T-helper 1 cell treated with Interleukin-12 subunit alpha and Interleukin-12 subunit beta and Interleukin-4 antibody, amounts not matched to agents 30 μg/mL and 1 μg/mL, for 36 hours (primary cell): ENCODE data around the gene ADAM11.

ENCODE experiments used
- H3K27ac Mint-ChIP-seq: one replicate; pipeline ENCODE4 v1.8.0; 2021; ENCODE audit warnings: mild to moderate bottlenecking, mixed read lengths
- H3K27me3 Mint-ChIP-seq: one replicate; pipeline ENCODE4 v1.8.0; 2021; ENCODE audit warnings: low read depth, mixed read lengths
- H3K36me3 Mint-ChIP-seq: one replicate; pipeline ENCODE4 v1.8.0; 2021; ENCODE audit warnings: low read depth, mixed read lengths
- H3K4me1 Mint-ChIP-seq: one replicate; pipeline ENCODE4 v1.8.0; 2021; ENCODE audit warnings: low read depth, mixed read lengths
- H3K4me3 Mint-ChIP-seq: one replicate; pipeline ENCODE4 v1.8.0; 2021; ENCODE audit warnings: mild to moderate bottlenecking, moderate library complexity, mixed read lengths
- H3K9me3 Mint-ChIP-seq: one replicate; pipeline ENCODE4 v1.8.0; 2021; ENCODE audit warnings: mixed read lengths

Gene ADAM11

GRCh38 chr17:44776628-44777393, 18.0 kb downstream of the ADAM11 start:
- H3K4me3 Mint-ChIP-seq, result no peak overlapping the region
- no peaks in the 10 kb centered on the region for H3K36me3 Mint-ChIP-seq
- peaks cover 11% of the 10 kb centered on the region for H3K27me3 Mint-ChIP-seq
- no peak overlapping the region for H3K27ac Mint-ChIP-seq
- H3K4me1 Mint-ChIP-seq, result peaks cover 9% of the 10 kb centered on the region
- H3K9me3 Mint-ChIP-seq, result no peaks in the 10 kb centered on the region

GRCh38 chr17:44777394-44778348, 18.9 kb downstream of the ADAM11 start:
- peaks cover 11% of the 10 kb centered on the region for H3K27me3 Mint-ChIP-seq
- H3K27ac Mint-ChIP-seq, result no peak overlapping the region
- H3K4me3 Mint-ChIP-seq, result no peak overlapping the region
- peaks cover 9% of the 10 kb centered on the region for H3K4me1 Mint-ChIP-seq
- H3K36me3 Mint-ChIP-seq, result no peaks in the 10 kb centered on the region
- no peaks in the 10 kb centered on the region for H3K9me3 Mint-ChIP-seq

- Mint-ChIP-seq H3K27ac (no peak overlapping the region), H3K4me3 (peak overlapping the region; percentile 31)
Measured at GRCh38 chr17:44778656-44779210, 19.9 kb downstream of the ADAM11 start.

GRCh38 chr17:44779211-44780025, 20.6 kb downstream of the ADAM11 start:
- Mint-ChIP-seq H3K4me3 (peak overlapping the region; percentile 37), H3K27ac (no peak overlapping the region), H3K36me3 (no peaks in the 10 kb centered on the region), H3K9me3 (no peaks in the 10 kb centered on the region), H3K4me1 (peaks cover 9% of the 10 kb centered on the region), H3K27me3 (peaks cover 11% of the 10 kb centered on the region)

More at GRCh38 chr17:44778656-44779210, 19.9 kb downstream of the ADAM11 start:
- no peaks in the 10 kb centered on the region for H3K36me3 Mint-ChIP-seq
- peaks cover 11% of the 10 kb centered on the region for H3K27me3 Mint-ChIP-seq
- H3K4me1 Mint-ChIP-seq, result peaks cover 9% of the 10 kb centered on the region
- no peaks in the 10 kb centered on the region for H3K9me3 Mint-ChIP-seq

- H3K27me3 Mint-ChIP-seq, result peaks cover 11% of the 10 kb centered on the region
- H3K4me1 Mint-ChIP-seq, result peaks cover 7% of the 10 kb centered on the region
- H3K27ac Mint-ChIP-seq, result no peak overlapping the region
- H3K4me3 Mint-ChIP-seq, result no peak overlapping the region
- H3K36me3 Mint-ChIP-seq, result no peaks in the 10 kb centered on the region
- H3K9me3 Mint-ChIP-seq, result no peaks in the 10 kb centered on the region
Measured at GRCh38 chr17:44780161-44780560, 21.4 kb downstream of the ADAM11 start.

GRCh38 chr17:44780845-44781480, 22.2 kb downstream of the ADAM11 start:
- no peak overlapping the region for H3K4me3 Mint-ChIP-seq
- no peaks in the 10 kb centered on the region for H3K9me3 Mint-ChIP-seq
- peaks cover 7% of the 10 kb centered on the region for H3K4me1 Mint-ChIP-seq
- no peak overlapping the region for H3K27ac Mint-ChIP-seq
- H3K27me3 Mint-ChIP-seq, result peaks cover 11% of the 10 kb centered on the region
- H3K36me3 Mint-ChIP-seq, result no peaks in the 10 kb centered on the region

GRCh38 chr17:44781551-44782325, 22.9 kb downstream of the ADAM11 start:
- Mint-ChIP-seq H3K27ac (no peak overlapping the region), H3K4me3 (no peak overlapping the region), H3K9me3 (no peaks in the 10 kb centered on the region), H3K27me3 (peaks cover 11% of the 10 kb centered on the region), H3K36me3 (no peaks in the 10 kb centered on the region), H3K4me1 (peaks cover 5% of the 10 kb centered on the region)

- Mint-ChIP-seq H3K27me3 (peaks cover 6% of the 10 kb centered on the region), H3K4me1 (peaks cover 5% of the 10 kb centered on the region), H3K4me3 (no peak overlapping the region), H3K27ac (no peak overlapping the region), H3K36me3 (no peaks in the 10 kb centered on the region), H3K9me3 (no peaks in the 10 kb centered on the region)
Measured at GRCh38 chr17:44782326-44782850, 23.6 kb downstream of the ADAM11 start.

GRCh38 chr17:44785921-44786320, 27.1 kb downstream of the ADAM11 start:
- H3K4me3 Mint-ChIP-seq, result no peak overlapping the region
- no peaks in the 10 kb centered on the region for H3K36me3 Mint-ChIP-seq
- no peak overlapping the region for H3K27ac Mint-ChIP-seq
- H3K9me3 Mint-ChIP-seq, result no peaks in the 10 kb centered on the region
- no peaks in the 10 kb centered on the region for H3K4me1 Mint-ChIP-seq
- H3K27me3 Mint-ChIP-seq, result no peaks in the 10 kb centered on the region

GRCh38 chr17:44786551-44787081, 27.8 kb downstream of the ADAM11 start:
- no peaks in the 10 kb centered on the region for H3K4me1 Mint-ChIP-seq
- H3K9me3 Mint-ChIP-seq, result no peaks in the 10 kb centered on the region
- no peak overlapping the region for H3K4me3 Mint-ChIP-seq
- H3K27me3 Mint-ChIP-seq, result no peaks in the 10 kb centered on the region
- no peak overlapping the region for H3K27ac Mint-ChIP-seq
- H3K36me3 Mint-ChIP-seq, result no peaks in the 10 kb centered on the region

- Mint-ChIP-seq H3K27ac (no peak overlapping the region), H3K4me3 (no peak overlapping the region), H3K36me3 (no peaks in the 10 kb centered on the region), H3K4me1 (no peaks in the 10 kb centered on the region), H3K9me3 (no peaks in the 10 kb centered on the region), H3K27me3 (no peaks in the 10 kb centered on the region)
Measured at GRCh38 chr17:44787271-44787940, 28.6 kb downstream of the ADAM11 start.

GRCh38 chr17:44788139-44788538, 29.4 kb downstream of the ADAM11 start:
- H3K27ac Mint-ChIP-seq, result no peak overlapping the region
- no peaks in the 10 kb centered on the region for H3K27me3 Mint-ChIP-seq
- H3K9me3 Mint-ChIP-seq, result no peaks in the 10 kb centered on the region
- no peak overlapping the region for H3K4me3 Mint-ChIP-seq
- H3K36me3 Mint-ChIP-seq, result no peaks in the 10 kb centered on the region
- no peaks in the 10 kb centered on the region for H3K4me1 Mint-ChIP-seq
